Subcutaneous adipose tissue (tissue), 4 donors: ENCODE measurements around the gene ANKRD11. TPM values are rescaled to one million over a fixed set of nuclear protein-coding genes. Genes with fewer than 3 reads are reported as not detected.

Experiments
- total RNA-seq, 4 donors: library from RNA; depleted of rRNA; stranded (reverse); fragments of >200 nt; gene quantifications; one replicate each; pipeline ENCODE4 v1.1.0, GENCODE V29; 2016
- TF ChIP-seq, protein P1 (sequence below): fragments of 450-650 bp; IDR thresholded peaks from one replicate; pipeline ENCODE4 v1.5.1; 2016; ENCODE audit warnings: low read depth, mild to moderate bottlenecking, control low read depth, antibody characterized with exemption, moderate library complexity

Gene ANKRD11
- total RNA-seq, 4 donors from 2014 or later: 56.1 to 190 (median 62.6) TPM

DNA sequence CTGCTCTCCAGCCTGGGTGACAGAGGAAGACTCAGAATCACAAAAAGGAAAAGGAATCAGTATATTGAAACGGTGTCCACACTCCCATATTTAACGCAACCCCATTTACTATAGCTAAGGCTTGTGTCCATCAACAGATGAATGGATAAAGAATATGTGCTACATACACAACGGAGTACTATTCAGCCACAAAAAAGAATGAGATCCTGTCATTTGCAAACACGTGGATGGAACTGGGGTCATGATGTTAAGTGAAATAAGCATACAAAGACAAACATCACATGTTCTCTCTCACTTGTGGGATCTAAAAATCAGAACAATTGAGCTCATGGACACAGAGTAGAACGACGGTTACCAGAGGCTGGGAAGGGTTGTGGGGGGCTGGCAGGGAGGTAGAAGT is 217.7 kb downstream of the ANKRD11 start:
- TF ChIP-seq, protein P1, sequence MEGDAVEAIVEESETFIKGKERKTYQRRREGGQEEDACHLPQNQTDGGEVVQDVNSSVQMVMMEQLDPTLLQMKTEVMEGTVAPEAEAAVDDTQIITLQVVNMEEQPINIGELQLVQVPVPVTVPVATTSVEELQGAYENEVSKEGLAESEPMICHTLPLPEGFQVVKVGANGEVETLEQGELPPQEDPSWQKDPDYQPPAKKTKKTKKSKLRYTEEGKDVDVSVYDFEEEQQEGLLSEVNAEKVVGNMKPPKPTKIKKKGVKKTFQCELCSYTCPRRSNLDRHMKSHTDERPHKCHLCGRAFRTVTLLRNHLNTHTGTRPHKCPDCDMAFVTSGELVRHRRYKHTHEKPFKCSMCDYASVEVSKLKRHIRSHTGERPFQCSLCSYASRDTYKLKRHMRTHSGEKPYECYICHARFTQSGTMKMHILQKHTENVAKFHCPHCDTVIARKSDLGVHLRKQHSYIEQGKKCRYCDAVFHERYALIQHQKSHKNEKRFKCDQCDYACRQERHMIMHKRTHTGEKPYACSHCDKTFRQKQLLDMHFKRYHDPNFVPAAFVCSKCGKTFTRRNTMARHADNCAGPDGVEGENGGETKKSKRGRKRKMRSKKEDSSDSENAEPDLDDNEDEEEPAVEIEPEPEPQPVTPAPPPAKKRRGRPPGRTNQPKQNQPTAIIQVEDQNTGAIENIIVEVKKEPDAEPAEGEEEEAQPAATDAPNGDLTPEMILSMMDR: no peak

DNA sequence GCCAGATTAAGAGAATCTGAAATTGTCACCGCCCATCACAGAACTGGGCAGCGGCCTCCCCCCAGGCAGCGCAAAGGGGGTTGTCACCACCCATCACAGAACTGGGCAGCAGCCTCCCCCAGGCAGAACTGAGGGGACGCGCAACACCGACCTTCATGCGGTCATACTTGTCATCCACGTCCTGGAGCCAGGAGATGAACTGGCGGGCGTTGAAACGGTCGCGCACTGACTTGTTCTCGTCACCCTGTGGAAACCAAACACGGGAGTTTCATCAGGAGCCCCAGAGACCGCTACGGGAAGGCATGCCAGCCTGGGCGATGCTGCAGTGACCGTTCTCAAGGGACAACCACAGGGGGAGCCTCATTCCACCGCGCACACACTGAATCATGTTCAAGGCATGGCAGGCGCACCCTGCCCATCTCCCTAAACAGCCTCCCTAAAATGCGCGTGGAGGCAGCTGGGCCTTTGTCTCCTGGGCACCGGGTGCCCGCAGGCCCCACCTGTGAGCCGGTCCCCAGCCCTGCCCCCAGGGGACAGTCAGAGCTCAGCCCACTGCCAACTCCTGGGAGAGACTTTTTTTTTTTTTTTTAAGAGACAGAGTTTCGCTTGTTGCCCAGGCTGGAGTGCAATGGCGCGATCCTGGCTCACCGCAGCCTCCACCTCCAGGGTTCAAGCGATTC is 219.6 kb downstream of the ANKRD11 start:
- TF ChIP-seq, protein P1: no peak

DNA sequence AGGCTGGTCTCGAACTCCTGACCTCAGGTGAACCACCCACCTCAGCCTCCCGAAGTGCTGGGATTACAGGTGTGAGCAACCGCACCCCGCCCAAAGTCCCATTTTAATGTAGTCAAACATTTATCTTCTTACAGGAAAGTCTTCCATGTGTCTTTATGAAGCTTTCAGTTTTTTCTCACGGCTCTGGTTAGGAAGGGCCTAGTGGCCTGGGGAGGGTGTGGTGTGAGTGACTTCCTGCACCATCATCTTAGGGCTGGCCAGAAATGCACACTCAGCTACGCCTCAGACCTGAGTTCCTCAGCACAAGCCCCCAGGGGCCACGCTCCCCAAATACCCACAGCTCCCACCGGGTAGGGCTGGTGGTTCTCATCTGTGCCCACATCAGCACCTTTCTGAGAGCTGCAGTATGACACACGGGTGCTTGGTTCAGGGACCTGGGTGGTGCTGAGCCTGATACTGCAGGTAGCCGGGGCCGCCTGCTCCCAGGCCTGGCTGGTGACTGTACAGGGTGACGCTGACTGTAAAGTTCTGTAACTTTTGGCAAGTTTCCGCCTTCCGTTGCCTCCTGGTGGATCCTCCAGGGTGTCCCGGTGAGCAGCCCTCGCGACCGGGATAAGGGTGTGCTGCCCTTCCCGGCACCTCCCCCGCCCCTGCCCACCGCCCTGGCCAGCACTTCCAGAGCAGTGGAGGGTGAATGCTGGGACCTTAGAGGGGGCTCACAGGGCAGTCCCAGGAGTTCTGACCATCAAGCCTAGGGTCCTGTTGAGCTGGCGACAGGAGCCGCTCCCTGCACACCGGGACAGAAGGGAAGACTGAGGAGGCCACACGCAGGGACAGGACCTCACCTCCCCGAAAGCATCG is 220.3 kb downstream of the ANKRD11 start:
- TF ChIP-seq, protein P1: no peak

DNA sequence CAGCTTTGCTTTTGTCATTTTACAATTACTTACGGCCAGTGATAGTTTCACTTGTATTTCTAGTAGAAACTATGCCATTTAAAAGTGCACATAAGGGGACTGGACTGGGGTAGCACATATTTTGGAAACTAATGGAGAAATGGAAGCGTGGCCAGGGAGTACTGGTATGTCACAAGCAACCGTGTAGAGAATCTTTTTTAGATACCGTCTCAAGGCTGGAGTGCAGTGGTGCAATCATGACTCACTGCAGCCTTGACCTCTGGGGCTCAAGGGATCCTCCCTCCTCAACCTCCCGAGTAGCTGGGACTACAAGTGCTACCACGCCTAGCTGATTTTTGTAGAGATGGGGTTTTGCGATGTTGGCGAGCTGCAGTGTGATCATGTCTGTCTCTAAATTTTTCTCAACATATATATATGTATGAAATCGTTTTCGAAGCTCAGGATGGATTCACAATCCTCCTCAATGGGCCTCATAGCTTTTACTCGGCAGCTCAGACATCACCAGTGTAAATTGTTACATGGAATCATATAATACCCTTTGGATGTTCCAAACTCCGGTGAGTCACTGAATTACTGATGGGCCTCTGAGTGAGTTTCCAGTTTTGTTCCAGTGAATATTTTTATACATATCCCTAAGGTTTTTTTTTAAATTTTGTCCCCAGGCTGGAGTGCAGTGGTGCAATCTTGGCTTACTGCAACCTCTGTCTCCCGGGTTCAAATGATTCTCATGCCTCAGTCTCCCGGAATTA is 221.2 kb downstream of the ANKRD11 start:
- TF ChIP-seq, protein P1: no peak

DNA sequence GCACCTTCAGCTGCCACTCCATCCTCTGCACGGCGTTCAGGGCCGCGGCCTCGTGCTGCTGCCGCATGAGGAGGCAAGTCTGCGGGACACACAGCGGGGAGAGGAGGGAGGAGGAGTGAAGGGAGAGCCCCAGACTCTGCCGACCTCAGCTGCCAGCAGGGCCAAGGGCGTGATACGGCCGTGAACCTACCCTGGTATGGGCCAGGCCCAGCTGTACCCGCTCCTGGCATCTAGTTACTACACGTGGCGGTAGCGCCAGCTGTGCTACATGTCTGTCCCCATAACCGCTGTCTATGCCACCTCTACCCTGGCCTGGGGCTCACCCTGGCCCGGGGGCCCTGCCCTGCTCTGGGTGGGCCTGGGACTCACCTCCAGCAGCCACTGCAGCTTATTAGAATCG is 221.8 kb downstream of the ANKRD11 start:
- TF ChIP-seq, protein P1: no peak

DNA sequence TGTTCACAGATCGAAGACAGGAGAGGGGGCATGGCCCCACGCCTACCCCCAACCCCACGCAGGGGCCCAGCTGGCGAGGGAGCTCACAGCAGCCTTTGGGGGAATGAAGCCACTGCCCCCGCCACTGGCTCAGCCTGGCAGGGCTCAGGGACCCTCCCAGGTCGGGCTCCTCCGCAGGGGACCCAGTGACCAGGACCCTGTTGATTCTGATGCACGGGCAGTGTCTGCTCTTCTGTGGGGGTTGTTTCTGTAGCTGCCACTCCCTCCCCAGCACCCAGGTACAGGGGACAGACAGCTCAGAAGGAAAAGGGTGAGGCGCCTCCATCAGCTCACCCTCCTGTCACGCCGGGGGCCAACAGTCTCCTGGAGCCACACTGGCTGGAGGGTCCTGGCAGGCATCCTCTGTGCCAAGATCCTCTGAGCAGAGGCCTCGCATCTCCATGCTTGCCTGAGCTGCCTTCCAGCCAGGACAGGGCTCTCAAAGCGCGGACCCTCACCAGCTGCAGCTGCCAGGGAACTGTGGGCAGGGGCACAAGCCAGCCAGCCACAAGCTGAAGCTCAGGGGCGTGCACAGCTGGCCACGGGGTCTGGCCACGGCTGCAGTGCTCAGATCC is 223.7 kb downstream of the ANKRD11 start:
- TF ChIP-seq, protein P1: no peak
